SJCRH30 (cell line): ENCODE results near the gene TANGO6. TPM values are rescaled to one million over a fixed set of nuclear protein-coding genes. Genes with fewer than 3 reads are reported as not detected.

Experiments used
- DNase-seq, 2 experiments: peaks; one replicate each; pipeline ENCODE4 v3.0.0-alpha.2; 2015 to 2020
- H3K27ac ChIP-seq: fragments of 250-450 bp; sonication (Bioruptor Pico); 2 replicates; pipeline ENCODE4 v1.5.1; 2020; ENCODE audit warnings: mild to moderate bottlenecking, moderate library complexity
- H3K27me3 ChIP-seq: fragments of 250-450 bp; sonication (Bioruptor Pico); 2 replicates; pipeline ENCODE4 v1.5.1; 2020; ENCODE audit warnings: mild to moderate bottlenecking, moderate library complexity
- H3K36me3 ChIP-seq: fragments of 250-450 bp; sonication (Bioruptor Pico); 2 replicates; pipeline ENCODE4 v1.5.1; 2020; ENCODE audit warnings: mild to moderate bottlenecking, moderate library complexity
- H3K4me1 ChIP-seq: fragments of 250-450 bp; sonication (Bioruptor Pico); 2 replicates; pipeline ENCODE4 v1.5.1; 2020; ENCODE audit warnings: mild to moderate bottlenecking, moderate library complexity
- H3K4me3 ChIP-seq: fragments of 250-450 bp; sonication (Bioruptor Pico); 2 replicates; pipeline ENCODE4 v1.5.1; 2020; ENCODE audit warnings: mild to moderate bottlenecking, moderate library complexity
- H3K9me3 ChIP-seq: fragments of 250-450 bp; sonication (Bioruptor Pico); replicated peaks from 2 replicates; pipeline ENCODE4 v1.5.1; 2020; ENCODE audit warnings: mild to moderate bottlenecking, moderate library complexity
- total RNA-seq: library from RNA; depleted of rRNA; stranded (reverse); fragments of >200 nt; shearing (Covaris generic); gene quantifications from 2 replicates; pipeline ENCODE4 v1.2.3, GENCODE V29; 2014

TANGO6 gene
- total RNA-seq, 1 experiment from 2014 or later, result 7.3 TPM

GRCh38 chr16:68951991-68952877, 108.9 kb downstream of the TANGO6 start:
- H3K27ac ChIP-seq, result no peak overlapping the region
- peaks cover 11% of the 10 kb centered on the region for H3K4me1 ChIP-seq
- no peaks in the 10 kb centered on the region for H3K9me3 ChIP-seq
- no peaks in the 10 kb centered on the region for H3K36me3 ChIP-seq
- no peak overlapping the region for H3K4me3 ChIP-seq
- no peaks in the 10 kb centered on the region for H3K27me3 ChIP-seq
- DNase-seq, result no peak

- no peaks in the 10 kb centered on the region for H3K27me3 ChIP-seq
- H3K4me1 ChIP-seq, result peaks cover 11% of the 10 kb centered on the region
- H3K36me3 ChIP-seq, result no peaks in the 10 kb centered on the region
- no peak overlapping the region for H3K27ac ChIP-seq
- no peaks in the 10 kb centered on the region for H3K9me3 ChIP-seq
- no peak overlapping the region for H3K4me3 ChIP-seq
- peak; percentile 9 to 31 for DNase-seq
These were observed 111.7 kb downstream of the TANGO6 start for GRCh38 chr16:68954911-68955635.

- Histone ChIP-seq H3K4me3 (no peak overlapping the region), H3K9me3 (no peaks in the 10 kb centered on the region), H3K36me3 (no peaks in the 10 kb centered on the region), H3K27ac (no peak overlapping the region), H3K27me3 (no peaks in the 10 kb centered on the region), H3K4me1 (no peaks in the 10 kb centered on the region)
- DNase-seq, result peak in 1 of 2 experiments; percentile 3
These were observed 117.6 kb downstream of the TANGO6 start for GRCh38 chr16:68960910-68961309.

- no peaks in the 10 kb centered on the region for H3K4me1 ChIP-seq
- H3K27ac ChIP-seq, result no peak overlapping the region
- H3K36me3 ChIP-seq, result no peaks in the 10 kb centered on the region
- no peaks in the 10 kb centered on the region for H3K27me3 ChIP-seq
- H3K4me3 ChIP-seq, result no peak overlapping the region
- no peak for DNase-seq
- H3K9me3 ChIP-seq, result no peaks in the 10 kb centered on the region
These were observed 118.6 kb downstream of the TANGO6 start for GRCh38 chr16:68961778-68962402.

- Histone ChIP-seq H3K9me3 (no peaks in the 10 kb centered on the region), H3K27ac (no peak overlapping the region), H3K4me3 (no peak overlapping the region), H3K27me3 (no peaks in the 10 kb centered on the region), H3K4me1 (no peaks in the 10 kb centered on the region), H3K36me3 (no peaks in the 10 kb centered on the region)
- no peak for DNase-seq
These were observed 126.0 kb downstream of the TANGO6 start for GRCh38 chr16:68969338-68969737.

- Histone ChIP-seq H3K4me3 (no peak overlapping the region), H3K27me3 (no peaks in the 10 kb centered on the region), H3K36me3 (no peaks in the 10 kb centered on the region), H3K9me3 (no peaks in the 10 kb centered on the region), H3K27ac (no peak overlapping the region), H3K4me1 (no peaks in the 10 kb centered on the region)
- no peak for DNase-seq
These were observed 128.7 kb downstream of the TANGO6 start for GRCh38 chr16:68972013-68972412.

- no peak overlapping the region for H3K4me3 ChIP-seq
- H3K27me3 ChIP-seq, result no peaks in the 10 kb centered on the region
- H3K4me1 ChIP-seq, result no peaks in the 10 kb centered on the region
- no peaks in the 10 kb centered on the region for H3K36me3 ChIP-seq
- no peaks in the 10 kb centered on the region for H3K9me3 ChIP-seq
- H3K27ac ChIP-seq, result no peak overlapping the region
- DNase-seq, result peak; percentile 8
These were observed 129.4 kb downstream of the TANGO6 start for GRCh38 chr16:68972720-68973119.

GRCh38 chr16:68973611-68974120, 130.3 kb downstream of the TANGO6 start:
- H3K4me1 ChIP-seq, result no peaks in the 10 kb centered on the region
- no peak for DNase-seq
- H3K36me3 ChIP-seq, result no peaks in the 10 kb centered on the region
- H3K27ac ChIP-seq, result no peak overlapping the region
- H3K4me3 ChIP-seq, result no peak overlapping the region
- H3K27me3 ChIP-seq, result no peaks in the 10 kb centered on the region
- no peaks in the 10 kb centered on the region for H3K9me3 ChIP-seq

- no peaks in the 10 kb centered on the region for H3K27me3 ChIP-seq
- no peaks in the 10 kb centered on the region for H3K4me1 ChIP-seq
- H3K27ac ChIP-seq, result no peak overlapping the region
- H3K9me3 ChIP-seq, result no peaks in the 10 kb centered on the region
- no peak overlapping the region for H3K4me3 ChIP-seq
- DNase-seq, result no peak
- no peaks in the 10 kb centered on the region for H3K36me3 ChIP-seq
These were observed 135.1 kb downstream of the TANGO6 start for GRCh38 chr16:68978303-68978954.

GRCh38 chr16:68980695-68981315, 137.5 kb downstream of the TANGO6 start:
- Histone ChIP-seq H3K36me3 (no peaks in the 10 kb centered on the region), H3K4me1 (no peaks in the 10 kb centered on the region), H3K4me3 (no peak overlapping the region), H3K9me3 (no peaks in the 10 kb centered on the region), H3K27ac (no peak overlapping the region), H3K27me3 (no peaks in the 10 kb centered on the region)
- no peak for DNase-seq

GRCh38 chr16:68981971-68982370, 138.6 kb downstream of the TANGO6 start:
- Histone ChIP-seq H3K36me3 (no peaks in the 10 kb centered on the region), H3K4me1 (no peaks in the 10 kb centered on the region), H3K9me3 (no peaks in the 10 kb centered on the region), H3K27ac (no peak overlapping the region), H3K27me3 (no peaks in the 10 kb centered on the region), H3K4me3 (no peak overlapping the region)
- no peak for DNase-seq

GRCh38 chr16:68984467-68984866, 141.1 kb downstream of the TANGO6 start:
- no peaks in the 10 kb centered on the region for H3K36me3 ChIP-seq
- H3K27ac ChIP-seq, result no peak overlapping the region
- no peaks in the 10 kb centered on the region for H3K4me1 ChIP-seq
- H3K27me3 ChIP-seq, result no peaks in the 10 kb centered on the region
- no peak overlapping the region for H3K4me3 ChIP-seq
- no peak for DNase-seq
- no peaks in the 10 kb centered on the region for H3K9me3 ChIP-seq

GRCh38 chr16:68985268-68985667, 141.9 kb downstream of the TANGO6 start:
- DNase-seq, result no peak
- Histone ChIP-seq H3K36me3 (no peaks in the 10 kb centered on the region), H3K4me1 (no peaks in the 10 kb centered on the region), H3K4me3 (no peak overlapping the region), H3K27ac (no peak overlapping the region), H3K9me3 (no peaks in the 10 kb centered on the region), H3K27me3 (no peaks in the 10 kb centered on the region)

GRCh38 chr16:68985855-68986254, 142.5 kb downstream of the TANGO6 start:
- Histone ChIP-seq H3K9me3 (no peaks in the 10 kb centered on the region), H3K27ac (no peak overlapping the region), H3K4me3 (no peak overlapping the region), H3K27me3 (no peaks in the 10 kb centered on the region), H3K4me1 (no peaks in the 10 kb centered on the region), H3K36me3 (no peaks in the 10 kb centered on the region)
- no peak for DNase-seq
